GM18517 (cell line): ENCODE measurements around the gene PDC.

Experiments
- ATAC-seq: cut with Tn5 transposase; IDR thresholded peaks from one replicate; pipeline ENCODE4 v1.9.1; 2021; ENCODE audit warnings: mild to moderate bottlenecking, moderate library complexity; ENCODE audit not compliant: unreplicated experiment

PDC gene

GRCh38 chr1:186461014-186461413 is at the start of gene PDC:
PDC (minus strand) TSS chr1:186461114; CDS start chr1:186449459, 11,655 bp downstream.
- ATAC-seq: no peak

GRCh38 chr1:186503190-186503589 is 42.3 kb upstream of the PDC start:
- ATAC-seq: no peak

- peak; percentile 63 for ATAC-seq
These were observed 41.2 kb upstream of the PDC start for GRCh38 chr1:186502087-186502486.

GRCh38 chr1:186500804-186501203 is 39.9 kb upstream of the PDC start:
- ATAC-seq: no peak

- ATAC-seq: no peak
These were observed 38.7 kb upstream of the PDC start for GRCh38 chr1:186499571-186499970.

GRCh38 chr1:186498695-186499389 is 37.9 kb upstream of the PDC start:
- no peak for ATAC-seq

- no peak for ATAC-seq
These were observed 37.2 kb upstream of the PDC start for GRCh38 chr1:186498071-186498470.

GRCh38 chr1:186497651-186498050 is 36.7 kb upstream of the PDC start:
- ATAC-seq: no peak

GRCh38 chr1:186496171-186496851 is 35.4 kb upstream of the PDC start:
- ATAC-seq: no peak

GRCh38 chr1:186494832-186495271 is 33.9 kb upstream of the PDC start:
- ATAC-seq: peak; percentile 63

GRCh38 chr1:186492531-186493291 is 31.8 kb upstream of the PDC start:
- ATAC-seq: no peak

- ATAC-seq: no peak
These were observed 30.4 kb upstream of the PDC start for GRCh38 chr1:186491336-186491735.

GRCh38 chr1:186487163-186487562 is 26.2 kb upstream of the PDC start:
- no peak for ATAC-seq

- no peak for ATAC-seq
These were observed 25.1 kb upstream of the PDC start for GRCh38 chr1:186486061-186486460.

- no peak for ATAC-seq
These were observed 22.6 kb upstream of the PDC start for GRCh38 chr1:186483561-186483960.

GRCh38 chr1:186482661-186483255 is 21.8 kb upstream of the PDC start:
- peak; percentile 88 for ATAC-seq

GRCh38 chr1:186481303-186481888 is 20.5 kb upstream of the PDC start:
- no peak for ATAC-seq

- no peak for ATAC-seq
These were observed 18.2 kb upstream of the PDC start for GRCh38 chr1:186479162-186479561.

GRCh38 chr1:186476264-186477040 is 15.5 kb upstream of the PDC start:
- no peak for ATAC-seq

GRCh38 chr1:186474208-186474607 is 13.3 kb upstream of the PDC start:
- no peak for ATAC-seq
